GM21619 (cell line): Measurements from ENCODE around the gene RPL37A.

Experiments used
- ATAC-seq: cut with Tn5 transposase; IDR thresholded peaks from one replicate; pipeline ENCODE4 v1.9.1; 2021; ENCODE audit not compliant: unreplicated experiment

The RPL37A gene

GRCh38 chr2:216546241-216546640 lies 47.6 kb downstream of the RPL37A start:
- ATAC-seq = no peak

- ATAC-seq = no peak
Measured at GRCh38 chr2:216546641-216547403, 48.2 kb downstream of the RPL37A start.

- ATAC-seq = no peak
Measured at GRCh38 chr2:216548901-216549331, 50.3 kb downstream of the RPL37A start.

GRCh38 chr2:216549926-216550690 lies 51.5 kb downstream of the RPL37A start:
- ATAC-seq = no peak

- no peak for ATAC-seq
Measured at GRCh38 chr2:216551234-216552068, 52.8 kb downstream of the RPL37A start.

- ATAC-seq = no peak
Measured at GRCh38 chr2:216553093-216553478, 54.4 kb downstream of the RPL37A start.
